HG02885 (cell line): ENCODE data around the gene CCDC86.
"Not testable (repeated sequence)": the region's sequence is repeated elsewhere in the genome, so short reads cannot be mapped to it uniquely, and the experiment has no call there.

Experiments
- ATAC-seq: cut with Tn5 transposase; IDR thresholded peaks from one replicate; pipeline ENCODE4 v1.9.1; 2021; ENCODE audit warnings: mild to moderate bottlenecking; ENCODE audit not compliant: unreplicated experiment, poor library complexity

Gene CCDC86

GRCh38 chr11:60841797-60842667 lies at the start of gene CCDC86:
TSS of gene CCDC86 (plus strand) at chr11:60842113. CDS start at chr11:60842125, 12 bp downstream.
- ATAC-seq, result peak; percentile 84

GRCh38 chr11:60792521-60792920 lies 49.4 kb upstream of the CCDC86 start:
- no peak for ATAC-seq

GRCh38 chr11:60795291-60795690 lies 46.6 kb upstream of the CCDC86 start:
- ATAC-seq, result no peak

GRCh38 chr11:60797846-60798630 lies 43.9 kb upstream of the CCDC86 start:
- ATAC-seq, result no peak

- ATAC-seq, result no peak
Observed at GRCh38 chr11:60798631-60799030, 43.3 kb upstream of the CCDC86 start.

GRCh38 chr11:60801194-60801593 lies 40.7 kb upstream of the CCDC86 start:
- no peak for ATAC-seq

GRCh38 chr11:60803273-60803936 lies 38.5 kb upstream of the CCDC86 start:
- ATAC-seq, result no peak

GRCh38 chr11:60809249-60809648 lies 32.7 kb upstream of the CCDC86 start:
- ATAC-seq, result no peak

GRCh38 chr11:60809691-60810090 lies 32.2 kb upstream of the CCDC86 start:
- no peak for ATAC-seq

GRCh38 chr11:60810151-60810550 lies 31.8 kb upstream of the CCDC86 start:
- no peak for ATAC-seq

- no peak for ATAC-seq
Observed at GRCh38 chr11:60810569-60810968, 31.3 kb upstream of the CCDC86 start.

GRCh38 chr11:60813324-60813723 lies 28.6 kb upstream of the CCDC86 start:
- no peak for ATAC-seq

- no peak for ATAC-seq
Observed at GRCh38 chr11:60814112-60814511, 27.8 kb upstream of the CCDC86 start.

GRCh38 chr11:60816590-60817157 lies 25.2 kb upstream of the CCDC86 start:
- no peak for ATAC-seq

- ATAC-seq, result no peak
Observed at GRCh38 chr11:60818057-60818456, 23.9 kb upstream of the CCDC86 start.

- ATAC-seq, result no peak
Observed at GRCh38 chr11:60821827-60822599, 19.9 kb upstream of the CCDC86 start.

GRCh38 chr11:60823745-60824306 lies 18.1 kb upstream of the CCDC86 start:
- ATAC-seq, result not testable (repeated sequence)

GRCh38 chr11:60825118-60825517 lies 16.8 kb upstream of the CCDC86 start:
- no peak for ATAC-seq

GRCh38 chr11:60825790-60826189 lies 16.1 kb upstream of the CCDC86 start:
- no peak for ATAC-seq
